GM12872 (cell line): ENCODE results near the gene ADARB2.

Experiments
- CTCF ChIP-seq: IDR thresholded peaks from 3 replicates; pipeline ENCODE4 v1.5.1; 2011; ENCODE audit warnings: low read depth, mild to moderate bottlenecking, low read length, moderate library complexity; ENCODE audit not compliant: insufficient read depth

Gene ADARB2

DNA sequence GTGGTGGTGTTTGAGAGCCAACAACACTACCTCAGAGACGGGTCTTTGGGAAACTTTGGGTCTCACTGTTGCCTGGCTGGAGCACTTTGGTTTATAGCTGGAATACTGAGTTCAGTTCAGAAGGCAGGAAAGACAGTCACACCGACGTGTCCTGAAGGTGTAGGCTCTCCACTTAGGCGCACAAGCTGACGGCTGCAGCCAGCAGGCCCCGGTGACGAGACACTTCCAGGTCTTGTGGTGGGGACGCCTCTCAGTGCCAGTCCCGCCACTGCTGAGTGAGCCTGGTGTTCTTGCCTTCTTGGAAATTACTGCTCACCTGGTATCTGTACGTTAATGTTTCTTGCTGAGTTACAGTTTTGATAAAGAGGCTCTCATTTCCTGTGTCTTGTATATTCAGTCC is 607.1 kb downstream of the ADARB2 start:
- TF ChIP-seq CTCF = no peak

- TF ChIP-seq CTCF = no peak
Measured at GRCh38 chr10:1128649-1129048, 608.7 kb downstream of the ADARB2 start.

DNA sequence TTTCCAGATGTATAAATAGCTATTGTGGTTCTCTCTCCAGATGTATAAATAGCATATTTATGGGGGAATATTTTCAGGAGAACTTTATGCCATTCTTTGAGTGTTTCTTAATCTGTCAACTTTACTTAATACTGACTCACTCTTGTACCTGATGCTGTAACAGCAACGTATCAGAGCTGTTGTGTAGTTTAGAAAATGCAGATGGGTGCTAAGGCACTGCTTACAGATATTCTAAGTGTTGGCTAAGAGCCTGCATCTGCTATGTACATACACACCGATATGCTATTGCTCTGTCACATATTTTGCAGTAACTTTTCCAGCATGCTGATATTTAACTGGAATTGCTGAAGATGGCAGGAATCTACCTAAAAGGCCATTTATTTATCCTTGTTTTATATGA is 609.2 kb downstream of the ADARB2 start:
- TF ChIP-seq CTCF = no peak

DNA sequence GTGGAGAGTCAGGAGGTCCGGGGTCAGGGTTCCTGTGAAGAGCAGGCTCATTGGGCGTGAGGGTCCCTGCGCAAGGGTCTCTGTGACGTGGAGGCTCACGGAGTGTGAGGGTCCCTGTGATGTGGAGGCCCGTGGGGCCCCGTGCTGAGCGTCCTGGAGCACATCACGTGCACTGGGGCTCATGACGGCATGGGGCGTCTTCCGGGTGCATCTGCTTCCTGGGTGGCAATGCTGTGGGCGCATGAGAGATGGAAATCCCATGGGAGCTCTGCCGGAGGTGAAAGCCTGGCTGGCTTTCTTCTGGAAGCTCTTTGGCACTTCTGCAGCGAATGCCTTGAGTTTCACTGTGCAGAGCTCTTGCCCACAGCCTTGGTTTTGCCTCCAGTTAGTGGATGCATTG is 609.7 kb downstream of the ADARB2 start:
- no peak for TF ChIP-seq CTCF
